ENCODE results near the gene IL17D.

GRCh38 chr13:20686167-20686566 lies 17.3 kb upstream of the IL17D start:
- TF ChIP-seq, protein P1, sequence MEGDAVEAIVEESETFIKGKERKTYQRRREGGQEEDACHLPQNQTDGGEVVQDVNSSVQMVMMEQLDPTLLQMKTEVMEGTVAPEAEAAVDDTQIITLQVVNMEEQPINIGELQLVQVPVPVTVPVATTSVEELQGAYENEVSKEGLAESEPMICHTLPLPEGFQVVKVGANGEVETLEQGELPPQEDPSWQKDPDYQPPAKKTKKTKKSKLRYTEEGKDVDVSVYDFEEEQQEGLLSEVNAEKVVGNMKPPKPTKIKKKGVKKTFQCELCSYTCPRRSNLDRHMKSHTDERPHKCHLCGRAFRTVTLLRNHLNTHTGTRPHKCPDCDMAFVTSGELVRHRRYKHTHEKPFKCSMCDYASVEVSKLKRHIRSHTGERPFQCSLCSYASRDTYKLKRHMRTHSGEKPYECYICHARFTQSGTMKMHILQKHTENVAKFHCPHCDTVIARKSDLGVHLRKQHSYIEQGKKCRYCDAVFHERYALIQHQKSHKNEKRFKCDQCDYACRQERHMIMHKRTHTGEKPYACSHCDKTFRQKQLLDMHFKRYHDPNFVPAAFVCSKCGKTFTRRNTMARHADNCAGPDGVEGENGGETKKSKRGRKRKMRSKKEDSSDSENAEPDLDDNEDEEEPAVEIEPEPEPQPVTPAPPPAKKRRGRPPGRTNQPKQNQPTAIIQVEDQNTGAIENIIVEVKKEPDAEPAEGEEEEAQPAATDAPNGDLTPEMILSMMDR (IDR thresholded peaks at IDR 0.05; ENCODE audit: low read depth, low read length), result no peak
- no peak for TF ChIP-seq EZH2phosphoT487 (IDR thresholded peaks at IDR 0.05; ENCODE audit: low read depth)

Data from OCI-LY3 (cell line).